CD4-positive, CD25-positive, alpha-beta regulatory T cell (primary cell): ENCODE measurements around the gene CFAP92. TPM values are rescaled to one million over a fixed set of nuclear protein-coding genes. Genes with fewer than 3 reads are reported as not detected.

Experiments used
- ATAC-seq, 2 donors: fragments of 150-1000 bp; cut with Tn5 transposase; one replicate each; pipeline ENCODE4 v1.10.0; 2021; ENCODE audit warnings: low read depth in 2 of 2, moderate number of reproducible peaks in 2 of 2, moderate library complexity in 1 of 2
- DNase-seq, 3 donors: peaks; one replicate each; pipeline versions ENCODE4 v3.0.0 to v3.0.0-alpha.2; 2012 to 2022; ENCODE audit warnings: mixed read lengths in 1 of 3
- H3K27ac ChIP-seq: one replicate; pipeline ENCODE4 v1.7.0; 2013; ENCODE audit warnings: mild to moderate bottlenecking, low read length; ENCODE audit not compliant: insufficient read depth, poor library complexity, severe bottlenecking
- H3K27me3 ChIP-seq: one replicate; pipeline ENCODE4 v1.7.0; 2013; ENCODE audit warnings: low read length; ENCODE audit not compliant: control insufficient read depth, insufficient read depth
- H3K36me3 ChIP-seq: one replicate; pipeline ENCODE4 v1.7.0; 2013; ENCODE audit warnings: mild to moderate bottlenecking, low read length, moderate library complexity; ENCODE audit not compliant: control insufficient read depth, insufficient read depth
- H3K4me1 ChIP-seq: 2 replicates; pipeline ENCODE4 v1.7.0; 2013; ENCODE audit warnings: mild to moderate bottlenecking, low read length; ENCODE audit not compliant: insufficient read depth, control insufficient read depth, poor library complexity, severe bottlenecking
- H3K4me3 ChIP-seq: one replicate; pipeline ENCODE4 v1.7.0; 2013; ENCODE audit warnings: low read depth, mild to moderate bottlenecking, low read length, moderate library complexity
- H3K9me3 ChIP-seq, 2 experiments: 1 replicate in 1 of 2; 2 replicates in 1 of 2; pipeline ENCODE4 v1.7.0; 2013; ENCODE audit warnings: low read length in 2 of 2, mild to moderate bottlenecking in 1 of 2, moderate library complexity in 1 of 2; ENCODE audit not compliant: control insufficient read depth in 2 of 2
- H3K27ac Mint-ChIP-seq, 3 donors: one replicate each; pipeline ENCODE4 v1.8.0; 2020 to 2022; ENCODE audit warnings: mild to moderate bottlenecking in 3 of 3, mixed read lengths in 3 of 3, moderate library complexity in 2 of 3
- H3K27me3 Mint-ChIP-seq: one replicate; pipeline ENCODE4 v1.8.0; 2022; ENCODE audit warnings: mild to moderate bottlenecking, mixed read lengths
- H3K36me3 Mint-ChIP-seq: one replicate; pipeline ENCODE4 v1.8.0; 2020; ENCODE audit warnings: mixed read lengths
- H3K4me1 Mint-ChIP-seq, 4 donors: one replicate each; pipeline ENCODE4 v1.8.0; 2020 to 2022; ENCODE audit warnings: mixed read lengths in 4 of 4, mild to moderate bottlenecking in 1 of 4
- H3K4me3 Mint-ChIP-seq, 4 donors: one replicate each; pipeline ENCODE4 v1.8.0; 2020 to 2022; ENCODE audit warnings: mild to moderate bottlenecking in 4 of 4, mixed read lengths in 4 of 4, moderate library complexity in 3 of 4
- H3K9me3 Mint-ChIP-seq, 7 donors: one replicate each; pipeline ENCODE4 v1.8.0; 2020 to 2022; ENCODE audit warnings: mixed read lengths in 7 of 7, mild to moderate bottlenecking in 3 of 7, moderate library complexity in 2 of 7
- polyA plus RNA-seq, 4 donors: library from polyadenylated mRNA; unstranded; fragments of 300-500 nt; fragmentation: Illumina TruSeq; gene quantifications; one replicate each; pipeline ENCODE4 v1.2.3, GENCODE V29; 2021
- total RNA-seq: library from RNA; stranded (reverse); gene quantifications from one replicate; pipeline ENCODE4 v1.2.3, GENCODE V29; 2022

Gene CFAP92
- total and polyA plus RNA-seq, 5 donors from 2014 or later = 0.28 TPM; not detected in 4

- peak; percentile 57 to 61 for ATAC-seq
- peaks cover 24% of the 10 kb centered on the region for H3K4me1 ChIP-seq
- no peak overlapping the region for H3K4me3 ChIP-seq
- peak; percentile 42 to 82 (median 65) for DNase-seq
- Mint-ChIP-seq H3K36me3 (no peaks in the 10 kb centered on the region), H3K4me1 (peaks cover 15 to 43% (median 25%) of the 10 kb centered on the region in 4 donors), H3K27me3 (peaks cover 5% of the 10 kb centered on the region), H3K9me3 (no peaks in the 10 kb centered on the region), H3K4me3 (peak overlapping the region in 2 of 4 donors; percentile 26 to 58), H3K27ac (peak overlapping the region in 2 of 3 donors; percentile 11 to 60)
- no peaks in the 10 kb centered on the region for H3K27me3 ChIP-seq
- no peak overlapping the region for H3K27ac ChIP-seq
- no peaks in the 10 kb centered on the region for H3K9me3 ChIP-seq
- H3K36me3 ChIP-seq = no peaks in the 10 kb centered on the region
These were observed 118.2 kb downstream of the CFAP92 start for GRCh38 chr3:128875556-128876120.

GRCh38 chr3:128874481-128875180, 119.2 kb downstream of the CFAP92 start:
- no peaks in the 10 kb centered on the region for H3K27me3 ChIP-seq
- H3K4me3 Mint-ChIP-seq = peak overlapping the region in 1 of 4 donors; percentile 51
- no peaks in the 10 kb centered on the region for H3K36me3 ChIP-seq
- peaks cover 11 to 33% (median 22%) of the 10 kb centered on the region in 4 donors for H3K4me1 Mint-ChIP-seq
- H3K9me3 Mint-ChIP-seq = no peaks in the 10 kb centered on the region
- H3K4me3 ChIP-seq = no peak overlapping the region
- peak overlapping the region in 1 of 3 donors; percentile 7 for H3K27ac Mint-ChIP-seq
- ATAC-seq = no peak
- H3K27me3 Mint-ChIP-seq = peaks cover 5% of the 10 kb centered on the region
- H3K27ac ChIP-seq = no peak overlapping the region
- no peaks in the 10 kb centered on the region for H3K36me3 Mint-ChIP-seq
- H3K9me3 ChIP-seq = no peaks in the 10 kb centered on the region
- H3K4me1 ChIP-seq = peaks cover 13% of the 10 kb centered on the region
- DNase-seq = no peak

DNA sequence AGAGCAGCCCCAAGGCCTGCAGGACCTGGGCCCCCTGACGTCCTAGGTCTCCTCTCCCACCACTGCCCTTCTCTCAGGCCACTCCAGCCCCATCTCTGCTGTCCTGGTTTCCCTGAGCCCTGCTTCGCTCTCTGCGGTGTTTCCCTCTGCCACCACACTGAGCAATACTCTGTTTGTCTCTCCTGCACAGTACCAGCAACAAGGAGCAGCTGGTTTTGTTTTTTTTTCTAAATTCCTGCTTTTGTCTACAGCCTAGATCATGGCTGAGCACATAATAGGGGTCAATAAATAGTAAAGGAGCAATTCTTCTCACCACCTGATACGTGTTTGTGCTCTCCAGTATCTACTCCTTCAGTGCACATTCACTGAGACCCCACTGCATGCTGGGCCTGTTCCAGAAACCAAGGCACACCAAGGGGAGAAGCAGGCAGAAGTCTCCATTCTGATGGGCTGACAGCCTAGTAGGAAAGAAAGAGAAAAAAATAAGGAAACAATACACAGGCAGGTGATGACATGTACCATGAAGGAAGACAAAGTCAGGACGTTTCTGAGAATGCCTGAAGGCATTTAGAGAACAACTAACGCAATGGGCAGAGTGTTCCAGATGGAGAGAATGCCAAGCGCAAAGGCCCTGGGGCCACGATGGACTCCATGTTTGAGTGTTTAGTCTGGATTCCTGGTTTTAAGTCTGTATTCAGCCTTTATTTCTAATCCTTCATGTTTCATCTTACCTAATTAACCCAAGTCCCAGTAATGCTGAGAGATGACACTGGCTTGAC, 120.4 kb downstream of the CFAP92 start:
- Mint-ChIP-seq H3K27me3 (no peaks in the 10 kb centered on the region), H3K4me1 (peaks cover 0 to 24% (median 15%) of the 10 kb centered on the region in 4 donors), H3K36me3 (no peaks in the 10 kb centered on the region), H3K27ac (peak overlapping the region in 1 of 3 donors; percentile 7), H3K4me3 (no peak overlapping the region), H3K9me3 (no peaks in the 10 kb centered on the region)
- H3K27ac ChIP-seq = no peak overlapping the region
- peaks cover 6% of the 10 kb centered on the region for H3K4me1 ChIP-seq
- DNase-seq = no peak
- no peaks in the 10 kb centered on the region for H3K27me3 ChIP-seq
- no peak for ATAC-seq
- H3K36me3 ChIP-seq = no peaks in the 10 kb centered on the region
- no peaks in the 10 kb centered on the region for H3K9me3 ChIP-seq
- H3K4me3 ChIP-seq = no peak overlapping the region

DNA sequence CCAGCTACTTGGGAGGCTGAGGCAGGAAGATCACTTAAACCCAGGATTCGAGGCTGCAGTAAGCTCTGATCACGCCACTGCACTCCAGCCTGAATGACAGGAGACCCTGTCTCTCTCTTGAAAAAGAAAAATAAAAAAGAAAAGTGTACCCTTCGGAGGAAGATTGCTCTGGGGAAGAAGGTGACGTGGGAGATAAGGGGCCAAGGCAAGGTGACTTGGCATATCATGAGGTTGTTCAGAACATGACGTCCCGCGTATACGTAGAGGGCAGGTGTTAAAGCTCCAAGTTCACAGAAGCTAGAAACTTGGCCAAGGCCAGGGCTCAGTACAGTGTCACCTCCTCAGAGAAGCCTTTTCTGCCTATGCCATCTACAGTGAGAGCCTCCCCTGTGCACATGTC, 121.1 kb downstream of the CFAP92 start:
- Mint-ChIP-seq H3K9me3 (no peaks in the 10 kb centered on the region), H3K36me3 (no peaks in the 10 kb centered on the region), H3K27me3 (no peaks in the 10 kb centered on the region), H3K4me1 (peaks cover 0 to 17% (median 12%) of the 10 kb centered on the region in 4 donors), H3K27ac (peak overlapping the region in 1 of 3 donors; percentile 41), H3K4me3 (no peak overlapping the region)
- Histone ChIP-seq H3K36me3 (no peaks in the 10 kb centered on the region), H3K4me1 (no peaks in the 10 kb centered on the region), H3K27ac (no peak overlapping the region), H3K27me3 (no peaks in the 10 kb centered on the region), H3K9me3 (no peaks in the 10 kb centered on the region), H3K4me3 (no peak overlapping the region)
- no peak for DNase-seq
- ATAC-seq = no peak

- DNase-seq = no peak
- no peak overlapping the region for H3K27ac ChIP-seq
- Mint-ChIP-seq H3K36me3 (no peaks in the 10 kb centered on the region), H3K4me3 (no peak overlapping the region), H3K27me3 (no peaks in the 10 kb centered on the region), H3K4me1 (peaks cover 0 to 13% (median 9%) of the 10 kb centered on the region in 4 donors), H3K27ac (peak overlapping the region in 2 of 3 donors; percentile 13 to 41), H3K9me3 (peaks cover 0 to 2% (median 0%) of the 10 kb centered on the region in 7 donors)
- H3K27me3 ChIP-seq = no peaks in the 10 kb centered on the region
- no peak for ATAC-seq
- no peak overlapping the region for H3K4me3 ChIP-seq
- no peaks in the 10 kb centered on the region for H3K36me3 ChIP-seq
- H3K4me1 ChIP-seq = no peaks in the 10 kb centered on the region
- H3K9me3 ChIP-seq = no peaks in the 10 kb centered on the region
These were observed 121.6 kb downstream of the CFAP92 start for GRCh38 chr3:128872282-128872681.

GRCh38 chr3:128870347-128870746, 123.5 kb downstream of the CFAP92 start:
- H3K9me3 Mint-ChIP-seq = peaks cover 0 to 2% (median 0%) of the 10 kb centered on the region in 7 donors
- DNase-seq (no peak), ATAC-seq (no peak)
- H3K27me3 Mint-ChIP-seq = no peaks in the 10 kb centered on the region
- Histone ChIP-seq H3K4me1 (no peaks in the 10 kb centered on the region), H3K27me3 (no peaks in the 10 kb centered on the region), H3K27ac (no peak overlapping the region), H3K4me3 (no peak overlapping the region), H3K9me3 (no peaks in the 10 kb centered on the region), H3K36me3 (no peaks in the 10 kb centered on the region)
- no peaks in the 10 kb centered on the region for H3K36me3 Mint-ChIP-seq
- no peak overlapping the region for H3K4me3 Mint-ChIP-seq
- H3K27ac Mint-ChIP-seq = no peak overlapping the region
- peaks cover 0 to 8% (median 3%) of the 10 kb centered on the region in 4 donors for H3K4me1 Mint-ChIP-seq

- Mint-ChIP-seq H3K27me3 (no peaks in the 10 kb centered on the region), H3K9me3 (peaks cover 0 to 5% (median 0%) of the 10 kb centered on the region in 7 donors)
These were observed 126.4 kb downstream of the CFAP92 start for GRCh38 chr3:128867200-128868125.

More at GRCh38 chr3:128867200-128868125, 126.4 kb downstream of the CFAP92 start:
- Histone ChIP-seq H3K9me3 (no peaks in the 10 kb centered on the region), H3K27me3 (no peaks in the 10 kb centered on the region), H3K36me3 (no peaks in the 10 kb centered on the region), H3K4me3 (no peak overlapping the region), H3K4me1 (no peaks in the 10 kb centered on the region), H3K27ac (no peak overlapping the region)
- DNase-seq = no peak
- Mint-ChIP-seq H3K4me3 (no peak overlapping the region), H3K4me1 (no peaks in the 10 kb centered on the region), H3K27ac (peak overlapping the region in 1 of 3 donors; percentile 52), H3K36me3 (no peaks in the 10 kb centered on the region)
- no peak for ATAC-seq
